Cerebellar nuclear complex (tissue), 1 donor: ENCODE measurements around the gene GSG1.
"Not testable (repeated sequence)": the region's sequence is repeated elsewhere in the genome, so short reads cannot be mapped to it uniquely, and the experiment has no call there.

Experiments
- DNase-seq, 2 experiments: peaks; one replicate each; lab custom pipeline; 2025; lab: John Stamatoyannopoulos, UW

GSG1 gene

GRCh38 chr12:13091832-13092231, 11.6 kb downstream of the GSG1 start:
- DNase-seq, result no peak

- DNase-seq, result no peak
Measured at GRCh38 chr12:13090054-13090453, 13.4 kb downstream of the GSG1 start.

GRCh38 chr12:13088496-13088895, 15.0 kb downstream of the GSG1 start:
- DNase-seq, result no peak

- DNase-seq, result no peak
Measured at GRCh38 chr12:13087766-13088165, 15.7 kb downstream of the GSG1 start.

GRCh38 chr12:13085968-13086686, 17.3 kb downstream of the GSG1 start:
- DNase-seq, result no peak

GRCh38 chr12:13084898-13085640, 18.4 kb downstream of the GSG1 start:
- DNase-seq, result no peak

- not testable (repeated sequence) for DNase-seq
Measured at GRCh38 chr12:13083638-13084037, 19.8 kb downstream of the GSG1 start.

- no peak for DNase-seq
Measured at GRCh38 chr12:13082861-13083260, 20.6 kb downstream of the GSG1 start.

- DNase-seq, result no peak
Measured at GRCh38 chr12:13080266-13080665, 23.2 kb downstream of the GSG1 start.

- DNase-seq, result no peak
Measured at GRCh38 chr12:13079440-13079906, 24.0 kb downstream of the GSG1 start.

GRCh38 chr12:13075786-13076570, 27.5 kb downstream of the GSG1 start:
- no peak for DNase-seq

GRCh38 chr12:13075118-13075480, 28.4 kb downstream of the GSG1 start:
- DNase-seq, result no peak

- no peak for DNase-seq
Measured at GRCh38 chr12:13074396-13075117, 28.9 kb downstream of the GSG1 start.

GRCh38 chr12:13073173-13073572, 30.3 kb downstream of the GSG1 start:
- no peak for DNase-seq

- DNase-seq, result no peak
Measured at GRCh38 chr12:13071305-13072280, 31.9 kb downstream of the GSG1 start.

- no peak for DNase-seq
Measured at GRCh38 chr12:13069380-13069779, 34.1 kb downstream of the GSG1 start.

GRCh38 chr12:13067322-13067721, 36.1 kb downstream of the GSG1 start:
- no peak for DNase-seq

- DNase-seq, result no peak
Measured at GRCh38 chr12:13066459-13066858, 37.0 kb downstream of the GSG1 start.

GRCh38 chr12:13066014-13066413, 37.5 kb downstream of the GSG1 start:
- DNase-seq, result no peak

GRCh38 chr12:13062669-13063068, 40.8 kb downstream of the GSG1 start:
- no peak for DNase-seq

GRCh38 chr12:13061377-13061776, 42.1 kb downstream of the GSG1 start:
- no peak for DNase-seq
